WI38 (cell line): ENCODE measurements around the gene CCNG1.

Experiments used
- H3K4me3 ChIP-seq: 2 replicates; pipeline ENCODE4 v1.5.1; 2011; ENCODE audit warnings: low read depth, mild to moderate bottlenecking, control low read depth, low read length
- CTCF ChIP-seq: IDR thresholded peaks from 2 replicates; pipeline ENCODE4 v1.5.1; 2012; ENCODE audit warnings: low read depth, mild to moderate bottlenecking, control low read depth, low read length

Gene CCNG1

GRCh38 chr5:163456029-163456589 lies 18.7 kb downstream of the CCNG1 start:
- no peak for TF ChIP-seq CTCF
- H3K4me3 ChIP-seq: no peak overlapping the region

GRCh38 chr5:163456840-163457239 lies 19.4 kb downstream of the CCNG1 start:
- H3K4me3 ChIP-seq: no peak overlapping the region
- TF ChIP-seq CTCF: no peak

GRCh38 chr5:163458778-163459385 lies 21.5 kb downstream of the CCNG1 start:
- H3K4me3 ChIP-seq: peak overlapping the region; percentile 66
- TF ChIP-seq CTCF: no peak

- peak overlapping the region; percentile 66 for H3K4me3 ChIP-seq
- TF ChIP-seq CTCF: no peak
Observed at GRCh38 chr5:163459462-163459818, 22.0 kb downstream of the CCNG1 start.

GRCh38 chr5:163459819-163460561 lies 22.6 kb downstream of the CCNG1 start, which contains the start of gene NUDCD2:
Gene NUDCD2, minus strand, starts transcription at chr5:163460102. Its CDS starts 52 bp downstream, at chr5:163460050.
- H3K4me3 ChIP-seq: peak within 1 kb of the TSS; percentile 68
- no peak for TF ChIP-seq CTCF

- peak within 1 kb of the TSS; percentile 68 for H3K4me3 ChIP-seq
- no peak for TF ChIP-seq CTCF
Observed at GRCh38 chr5:163460562-163461171, 23.3 kb downstream of the CCNG1 start, which contains the start of gene HMMR. Gene HMMR, plus strand, starts transcription at chr5:163460632. Its CDS starts 61 bp downstream, at chr5:163460693.

- no peak for TF ChIP-seq CTCF
- H3K4me3 ChIP-seq: no peak overlapping the region
Observed at GRCh38 chr5:163463063-163463435, 25.7 kb downstream of the CCNG1 start.
